ENCODE measurements around the gene PTPRO.

The PTPRO gene

GRCh38 chr12:15575671-15576541 is 253.6 kb downstream of the PTPRO start:
- no peak for DNase-seq

- DNase-seq: no peak
These were observed 258.1 kb downstream of the PTPRO start for GRCh38 chr12:15580431-15580830.

- no peak for DNase-seq
These were observed 258.7 kb downstream of the PTPRO start for GRCh38 chr12:15581006-15581405.

- no peak for DNase-seq
These were observed 261.5 kb downstream of the PTPRO start for GRCh38 chr12:15583804-15584203.

- no peak for DNase-seq
These were observed 262.2 kb downstream of the PTPRO start for GRCh38 chr12:15584366-15585041.

GRCh38 chr12:15589328-15590032 is 267.2 kb downstream of the PTPRO start:
- DNase-seq: no peak

GRCh38 chr12:15590180-15590826 is 268.0 kb downstream of the PTPRO start:
- DNase-seq: peak; percentile 19 to 37

GRCh38 chr12:15591811-15592210 is 269.5 kb downstream of the PTPRO start:
- DNase-seq: no peak

GRCh38 chr12:15592934-15593333 is 270.6 kb downstream of the PTPRO start:
- no peak for DNase-seq

GRCh38 chr12:15596174-15596573 is 273.9 kb downstream of the PTPRO start:
- DNase-seq: no peak

- no peak for DNase-seq
These were observed 275.0 kb downstream of the PTPRO start for GRCh38 chr12:15597125-15597830.

GRCh38 chr12:15599266-15600037 is 277.1 kb downstream of the PTPRO start:
- DNase-seq: no peak

GRCh38 chr12:15600223-15600935 is 278.1 kb downstream of the PTPRO start:
- DNase-seq: no peak

- no peak for DNase-seq
These were observed 279.0 kb downstream of the PTPRO start for GRCh38 chr12:15601210-15601800.

- no peak for DNase-seq
These were observed 279.9 kb downstream of the PTPRO start for GRCh38 chr12:15602051-15602672.

GRCh38 chr12:15603474-15604085 is 281.3 kb downstream of the PTPRO start:
- DNase-seq: no peak

GRCh38 chr12:15605881-15606590 is 283.7 kb downstream of the PTPRO start:
- DNase-seq: no peak

GRCh38 chr12:15608406-15608805 is 286.1 kb downstream of the PTPRO start:
- DNase-seq: no peak

- DNase-seq: no peak
These were observed 286.6 kb downstream of the PTPRO start for GRCh38 chr12:15608941-15609340.
